ENCODE data around the gene ZBTB17. TPM values are rescaled to one million over a fixed set of nuclear protein-coding genes. Genes with fewer than 3 reads are reported as not detected.

The ZBTB17 gene
- total and polyA plus RNA-seq, 2 experiments from 2014 or later: 21.9 to 26.6 TPM

DNA sequence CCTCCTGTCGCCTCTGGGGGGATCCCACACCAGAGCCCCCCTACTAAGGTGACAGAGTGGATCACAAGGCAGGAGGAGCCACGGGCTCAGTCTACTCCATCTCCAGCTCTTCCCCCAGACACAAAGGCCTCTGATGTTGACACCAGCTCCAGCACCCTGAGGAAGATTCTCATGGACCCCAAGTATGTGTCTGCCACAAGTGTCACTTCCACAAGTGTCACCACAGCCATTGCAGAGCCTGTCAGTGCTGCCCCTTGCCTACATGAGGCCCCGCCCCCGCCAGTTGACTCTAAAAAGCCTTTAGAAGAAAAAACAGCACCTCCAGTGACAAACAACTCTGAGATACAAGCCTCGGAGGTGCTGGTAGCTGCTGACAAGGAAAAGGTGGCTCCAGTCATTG, 42.2 kb downstream of the ZBTB17 start:
- H3K9me2 ChIP-seq (ENCODE audit: insufficient read depth): no peaks in the 10 kb centered on the region
- ATAC-seq (no peak), DNase-seq (ENCODE audit: low spot score) (no peak)
- 0 out of 2 replicates have a peak, but pooled peaks cover 2% of the 10 kb centered on the region for H3F3A ChIP-seq (replicated peaks; ENCODE audit: low read depth)
- no peak overlapping the region for H3K27ac ChIP-seq (ENCODE audit: low read depth)
- H2AFZ ChIP-seq: no peak overlapping the region
- TF ChIP-seq STAT1 (IDR thresholded peaks at IDR 0.05; ENCODE audit: unreplicated experiment) (no peak), NANOG (IDR thresholded peaks at IDR 0.05; ENCODE audit: borderline replicate concordance) (no peak)
- Mint-ChIP-seq H3K4me1 (peaks cover 7% of the 10 kb centered on the region), H3K27ac (0 out of 2 replicates have a peak overlapping the region, but pooled peaks have one; percentile 21), H3K9me3 (no peaks in the 10 kb centered on the region), H3K36me3 (ENCODE audit: low read depth) (peaks cover 88% of the 10 kb centered on the region), H3K27me3 (ENCODE audit: insufficient read depth, low read depth, poor library complexity) (peaks cover 16% of the 10 kb centered on the region), H3K4me3 (no peak overlapping the region)
- H4K20me1 ChIP-seq (replicated peaks; ENCODE audit: insufficient read depth): peaks cover 6% of the 10 kb centered on the region
- H3K4me3 ChIP-seq: no peak overlapping the region
- peaks cover 15% of the 10 kb centered on the region for H3K36me3 ChIP-seq (ENCODE audit: insufficient read depth)
- no peaks in the 10 kb centered on the region for H3K27me3 ChIP-seq (ENCODE audit: insufficient read depth)
- no peak overlapping the region for H3K4me2 ChIP-seq
- H3K4me1 ChIP-seq (ENCODE audit: insufficient read depth): no peaks in the 10 kb centered on the region
- no peaks in the 10 kb centered on the region for H3K79me2 ChIP-seq (replicated peaks; ENCODE audit: insufficient read depth)

GRCh38 chr1:15932612-15933011, 43.3 kb downstream of the ZBTB17 start:
- no peak overlapping the region for H3K4me3 ChIP-seq
- peaks cover 20% of the 10 kb centered on the region for H3K36me3 ChIP-seq (ENCODE audit: insufficient read depth)
- ATAC-seq (no peak), DNase-seq (ENCODE audit: low spot score) (no peak)
- H4K20me1 ChIP-seq (replicated peaks; ENCODE audit: insufficient read depth): peaks cover 10% of the 10 kb centered on the region
- peaks cover 2% of the 10 kb centered on the region; the same call in 1 of the 2 replicates for H3F3A ChIP-seq (replicated peaks; ENCODE audit: low read depth)
- H3K4me1 Mint-ChIP-seq: peaks cover 4% of the 10 kb centered on the region
- TF ChIP-seq STAT1 (IDR thresholded peaks at IDR 0.05; ENCODE audit: unreplicated experiment): no peak
- peaks cover 89% of the 10 kb centered on the region for H3K36me3 Mint-ChIP-seq (ENCODE audit: low read depth)
- H3K4me1 ChIP-seq (ENCODE audit: insufficient read depth): no peaks in the 10 kb centered on the region
- H3K27ac ChIP-seq (ENCODE audit: low read depth): no peak overlapping the region
- H3K27ac Mint-ChIP-seq: no peak overlapping the region; the same call in 1 of the 2 replicates
- no peaks in the 10 kb centered on the region for H3K27me3 ChIP-seq (ENCODE audit: insufficient read depth)
- H3K4me2 ChIP-seq: no peak overlapping the region
- no peaks in the 10 kb centered on the region for H3K9me3 Mint-ChIP-seq
- no peak overlapping the region for H3K4me3 Mint-ChIP-seq
- no peak overlapping the region for H2AFZ ChIP-seq
- no peaks in the 10 kb centered on the region for H3K9me2 ChIP-seq (ENCODE audit: insufficient read depth)
- peaks cover 14% of the 10 kb centered on the region for H3K27me3 Mint-ChIP-seq (ENCODE audit: insufficient read depth, low read depth, poor library complexity)
- no peaks in the 10 kb centered on the region for H3K79me2 ChIP-seq (replicated peaks; ENCODE audit: insufficient read depth)

- no peaks in the 10 kb centered on the region for H3K9me3 Mint-ChIP-seq
Measured at GRCh38 chr1:15931884-15932283, 44.0 kb downstream of the ZBTB17 start.

More at GRCh38 chr1:15931884-15932283, 44.0 kb downstream of the ZBTB17 start:
- Histone ChIP-seq H3K36me3 (ENCODE audit: insufficient read depth) (peaks cover 23% of the 10 kb centered on the region), H3F3A (replicated peaks; ENCODE audit: low read depth) (peaks cover 2% of the 10 kb centered on the region; the same call in 1 of the 2 replicates), H3K4me2 (no peak overlapping the region), H4K20me1 (replicated peaks; ENCODE audit: insufficient read depth) (peaks cover 10% of the 10 kb centered on the region), H3K27me3 (ENCODE audit: insufficient read depth) (no peaks in the 10 kb centered on the region), H3K9me2 (ENCODE audit: insufficient read depth) (no peaks in the 10 kb centered on the region), H3K27ac (ENCODE audit: low read depth) (no peak overlapping the region), H3K4me1 (ENCODE audit: insufficient read depth) (no peaks in the 10 kb centered on the region), H3K79me2 (replicated peaks; ENCODE audit: insufficient read depth) (no peaks in the 10 kb centered on the region), H2AFZ (no peak overlapping the region), H3K4me3 (no peak overlapping the region)
- ATAC-seq: no peak
- Mint-ChIP-seq H3K36me3 (ENCODE audit: low read depth) (peaks cover 84% of the 10 kb centered on the region), H3K27ac (no peak overlapping the region), H3K27me3 (ENCODE audit: insufficient read depth, low read depth, poor library complexity) (peaks cover 11% of the 10 kb centered on the region), H3K4me3 (no peak overlapping the region), H3K4me1 (no peaks in the 10 kb centered on the region)
- DNase-seq (ENCODE audit: low spot score): no peak
- TF ChIP-seq, protein P1, sequence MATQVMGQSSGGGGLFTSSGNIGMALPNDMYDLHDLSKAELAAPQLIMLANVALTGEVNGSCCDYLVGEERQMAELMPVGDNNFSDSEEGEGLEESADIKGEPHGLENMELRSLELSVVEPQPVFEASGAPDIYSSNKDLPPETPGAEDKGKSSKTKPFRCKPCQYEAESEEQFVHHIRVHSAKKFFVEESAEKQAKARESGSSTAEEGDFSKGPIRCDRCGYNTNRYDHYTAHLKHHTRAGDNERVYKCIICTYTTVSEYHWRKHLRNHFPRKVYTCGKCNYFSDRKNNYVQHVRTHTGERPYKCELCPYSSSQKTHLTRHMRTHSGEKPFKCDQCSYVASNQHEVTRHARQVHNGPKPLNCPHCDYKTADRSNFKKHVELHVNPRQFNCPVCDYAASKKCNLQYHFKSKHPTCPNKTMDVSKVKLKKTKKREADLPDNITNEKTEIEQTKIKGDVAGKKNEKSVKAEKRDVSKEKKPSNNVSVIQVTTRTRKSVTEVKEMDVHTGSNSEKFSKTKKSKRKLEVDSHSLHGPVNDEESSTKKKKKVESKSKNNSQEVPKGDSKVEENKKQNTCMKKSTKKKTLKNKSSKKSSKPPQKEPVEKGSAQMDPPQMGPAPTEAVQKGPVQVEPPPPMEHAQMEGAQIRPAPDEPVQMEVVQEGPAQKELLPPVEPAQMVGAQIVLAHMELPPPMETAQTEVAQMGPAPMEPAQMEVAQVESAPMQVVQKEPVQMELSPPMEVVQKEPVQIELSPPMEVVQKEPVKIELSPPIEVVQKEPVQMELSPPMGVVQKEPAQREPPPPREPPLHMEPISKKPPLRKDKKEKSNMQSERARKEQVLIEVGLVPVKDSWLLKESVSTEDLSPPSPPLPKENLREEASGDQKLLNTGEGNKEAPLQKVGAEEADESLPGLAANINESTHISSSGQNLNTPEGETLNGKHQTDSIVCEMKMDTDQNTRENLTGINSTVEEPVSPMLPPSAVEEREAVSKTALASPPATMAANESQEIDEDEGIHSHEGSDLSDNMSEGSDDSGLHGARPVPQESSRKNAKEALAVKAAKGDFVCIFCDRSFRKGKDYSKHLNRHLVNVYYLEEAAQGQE (IDR thresholded peaks at IDR 0.05; ENCODE audit: unreplicated experiment): no peak
- TF ChIP-seq CREB1 (CRISPR knock-in tag; IDR thresholded peaks at IDR 0.05; ENCODE audit: low read depth): no peak
- no peak for TF ChIP-seq STAT1 (IDR thresholded peaks at IDR 0.05; ENCODE audit: unreplicated experiment)
- TF ChIP-seq ETS1 (IDR thresholded peaks at IDR 0.05): no peak
- TF ChIP-seq EZH2phosphoT487 (IDR thresholded peaks at IDR 0.05; ENCODE audit: unreplicated experiment): no peak
- TF ChIP-seq CTCF (conservative IDR thresholded peaks at IDR 0.05; ENCODE audit: low read depth in 2 of 2): no peak
- no peak for TF ChIP-seq ZNF114 (CRISPR knock-in tag; IDR thresholded peaks at IDR 0.05)
- no peak for TF ChIP-seq POLR2AphosphoS5 (IDR thresholded peaks at IDR 0.05; ENCODE audit: low read depth)
- TF ChIP-seq EZH2 (IDR thresholded peaks at IDR 0.05; ENCODE audit: low read depth, unreplicated experiment): no peak
- TF ChIP-seq NANOG (IDR thresholded peaks at IDR 0.05; ENCODE audit: borderline replicate concordance): no peak
- TF ChIP-seq ZNF331 (CRISPR knock-in tag; IDR thresholded peaks at IDR 0.05; ENCODE audit: low read depth): no peak

Data from GM23338 (cell line).